Suprapubic skin (tissue), 4 donors: Measurements from ENCODE around the gene GADD45GIP1. TPM values are rescaled to one million over a fixed set of nuclear protein-coding genes. Genes with fewer than 3 reads are reported as not detected.

Experiments
- DNase-seq, 2 donors: peaks; one replicate each; pipeline ENCODE4 v3.0.0-alpha.2; 2019; ENCODE audit warnings: low spot score in 2 of 2
- H3K27ac ChIP-seq: fragments of 200-600 bp; sonication (generic); one replicate; pipeline ENCODE4 v1.5.1; 2019
- H3K27me3 ChIP-seq: fragments of 200-600 bp; sonication (generic); one replicate; pipeline ENCODE4 v1.5.1; 2019
- H3K36me3 ChIP-seq: fragments of 200-600 bp; sonication (generic); one replicate; pipeline ENCODE4 v1.5.1; 2019
- H3K4me1 ChIP-seq: fragments of 200-600 bp; sonication (generic); one replicate; pipeline ENCODE4 v1.5.1; 2019
- H3K4me3 ChIP-seq: fragments of 200-600 bp; sonication (generic); one replicate; pipeline ENCODE4 v1.5.1; 2019; ENCODE audit warnings: mild to moderate bottlenecking
- H3K9me3 ChIP-seq: fragments of 200-600 bp; sonication (generic); one replicate; pipeline ENCODE4 v1.5.1; 2019
- EP300 ChIP-seq: sonication (generic); formaldehyde crosslinking; IDR thresholded peaks from one replicate; pipeline ENCODE4 v1.6.1; 2017; ENCODE audit warnings: antibody characterized with exemption
- POLR2A ChIP-seq, 2 donors: fragments of 450-650 bp; IDR thresholded peaks; one replicate each; pipeline ENCODE4 v1.6.1; 2017; ENCODE audit warnings: antibody characterized with exemption in 2 of 2, mild to moderate bottlenecking in 2 of 2, moderate library complexity in 2 of 2
- POLR2AphosphoS5 ChIP-seq, 3 donors: sonication (generic); formaldehyde crosslinking; IDR thresholded peaks; one replicate each; pipeline ENCODE4 v1.6.1; 2017; ENCODE audit warnings: antibody characterized with exemption in 3 of 3
- WGBS: methylation state at CpG from one replicate; pipeline ENCODE4 v1.1.5; 2018; 5-methylcytosine and 5-hydroxymethylcytosine counted together
- total RNA-seq, 4 donors: library from RNA; depleted of rRNA; stranded (reverse); fragments of >200 nt; gene quantifications; one replicate each; pipeline ENCODE4 v1.1.0, GENCODE V29; 2016
- TF ChIP-seq, protein P1 (sequence below), 2 donors: fragments of 200-600 bp in 1 of 2; fragments of 450-650 bp in 1 of 2; sonication (generic) in 1 of 2; IDR thresholded peaks; one replicate each; pipeline ENCODE4 v1.5.1; 2016 to 2019; ENCODE audit warnings: antibody characterized with exemption in 2 of 2, mild to moderate bottlenecking in 1 of 2, moderate library complexity in 1 of 2

Gene GADD45GIP1
- total RNA-seq: 10 to 100 TPM; 20.4 to 31.0 (median 24.8) TPM

DNA sequence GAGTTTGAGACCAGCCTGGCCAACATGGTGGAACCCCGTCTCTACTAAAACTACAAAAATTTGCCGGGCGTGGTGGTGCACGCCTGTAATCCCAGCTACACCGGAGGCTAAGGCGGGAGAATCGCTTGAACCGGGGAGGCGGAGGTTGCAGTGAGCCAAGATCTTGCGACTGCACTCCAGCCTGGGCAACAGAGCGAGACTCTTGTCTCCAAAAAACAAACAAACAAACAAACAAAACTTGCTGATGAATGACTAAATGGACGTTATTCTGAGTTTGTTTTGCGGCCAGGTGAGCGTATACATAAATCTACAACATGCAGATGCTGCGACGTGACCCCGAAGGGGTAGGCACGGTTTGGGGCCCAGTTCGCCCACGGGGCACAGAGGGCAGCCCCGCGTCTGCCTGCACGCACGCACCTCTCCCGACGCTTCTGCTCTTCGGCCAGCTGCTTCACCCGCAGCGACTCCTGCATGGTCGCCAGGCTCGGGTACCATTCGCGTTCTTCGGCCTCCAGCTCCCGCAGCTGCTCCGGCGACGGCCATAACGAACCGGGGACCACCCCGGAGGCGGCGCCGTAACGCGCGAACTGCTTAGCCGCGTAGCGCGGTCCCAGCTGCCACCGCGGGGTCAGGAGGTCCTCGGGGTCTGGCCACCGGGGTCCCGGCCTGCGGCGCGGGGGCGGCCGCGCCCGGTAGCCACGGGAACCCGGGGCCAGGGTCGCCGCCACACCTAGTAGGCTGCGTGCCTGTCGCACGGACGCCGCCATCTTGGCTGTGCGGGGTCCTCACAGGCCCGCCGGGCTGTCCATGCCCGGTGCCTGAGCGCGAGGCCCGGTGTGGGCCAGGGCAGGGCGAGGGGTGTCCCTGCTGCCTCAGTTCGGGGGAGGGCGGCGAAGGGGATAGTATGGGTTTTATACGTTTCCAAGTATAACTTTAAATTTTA is at the start of gene GADD45GIP1:
GADD45GIP1 (minus strand) TSS at position 778 of the 943 bp plus-strand sequence; CDS start at position 767, 11 bp downstream.
- peak; percentile 87 to 89 for DNase-seq
- Histone ChIP-seq H3K36me3 (peaks cover 31% of the 10 kb centered on the region), H3K27me3 (no peaks in the 10 kb centered on the region), H3K9me3 (no peaks in the 10 kb centered on the region), H3K4me3 (peak within 1 kb of the TSS; percentile 83), H3K4me1 (peaks cover 44% of the 10 kb centered on the region), H3K27ac (peak within 1 kb of the TSS; percentile 95)
- no peak for TF ChIP-seq POLR2AphosphoS5 (IDR thresholded peaks at IDR 0.05)
- TF ChIP-seq POLR2A (IDR thresholded peaks at IDR 0.05): peak; percentile 34 to 61
- TF ChIP-seq, protein P1, sequence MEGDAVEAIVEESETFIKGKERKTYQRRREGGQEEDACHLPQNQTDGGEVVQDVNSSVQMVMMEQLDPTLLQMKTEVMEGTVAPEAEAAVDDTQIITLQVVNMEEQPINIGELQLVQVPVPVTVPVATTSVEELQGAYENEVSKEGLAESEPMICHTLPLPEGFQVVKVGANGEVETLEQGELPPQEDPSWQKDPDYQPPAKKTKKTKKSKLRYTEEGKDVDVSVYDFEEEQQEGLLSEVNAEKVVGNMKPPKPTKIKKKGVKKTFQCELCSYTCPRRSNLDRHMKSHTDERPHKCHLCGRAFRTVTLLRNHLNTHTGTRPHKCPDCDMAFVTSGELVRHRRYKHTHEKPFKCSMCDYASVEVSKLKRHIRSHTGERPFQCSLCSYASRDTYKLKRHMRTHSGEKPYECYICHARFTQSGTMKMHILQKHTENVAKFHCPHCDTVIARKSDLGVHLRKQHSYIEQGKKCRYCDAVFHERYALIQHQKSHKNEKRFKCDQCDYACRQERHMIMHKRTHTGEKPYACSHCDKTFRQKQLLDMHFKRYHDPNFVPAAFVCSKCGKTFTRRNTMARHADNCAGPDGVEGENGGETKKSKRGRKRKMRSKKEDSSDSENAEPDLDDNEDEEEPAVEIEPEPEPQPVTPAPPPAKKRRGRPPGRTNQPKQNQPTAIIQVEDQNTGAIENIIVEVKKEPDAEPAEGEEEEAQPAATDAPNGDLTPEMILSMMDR (IDR thresholded peaks at IDR 0.05): no peak
- no peak for TF ChIP-seq EP300
- 0% methylated on average over 22 of the region's 84 CpGs for WGBS

DNA sequence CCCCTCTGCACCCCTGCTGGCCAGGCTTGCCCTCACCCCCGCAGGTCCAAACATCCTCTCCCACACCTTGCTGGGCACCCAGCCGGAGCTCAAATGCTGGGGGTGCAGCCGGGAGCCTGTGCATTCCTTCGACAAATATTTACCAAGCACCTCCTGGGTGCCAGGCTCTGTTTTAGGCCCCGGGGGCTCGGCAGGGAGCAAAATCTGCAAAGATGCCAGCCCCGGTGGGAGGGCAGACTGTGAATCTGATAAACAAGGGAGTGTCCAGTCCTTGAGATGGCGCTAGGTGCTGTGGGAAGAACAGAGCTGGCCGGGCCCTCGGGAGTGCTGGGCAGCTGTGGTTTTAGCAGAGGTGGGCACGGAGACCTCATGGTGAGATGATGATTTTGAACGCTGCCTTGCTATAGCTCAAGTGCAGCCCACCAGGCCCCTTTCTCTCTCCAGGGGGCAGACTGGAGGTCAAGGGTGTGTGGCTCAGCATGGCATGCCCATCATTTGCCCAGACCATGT is 48.9 kb upstream of the GADD45GIP1 start:
- Histone ChIP-seq H3K4me1 (peaks cover 100% of the 10 kb centered on the region), H3K27ac (peak overlapping the region; percentile 97), H3K9me3 (no peaks in the 10 kb centered on the region), H3K27me3 (no peaks in the 10 kb centered on the region), H3K36me3 (no peaks in the 10 kb centered on the region), H3K4me3 (peak overlapping the region; percentile 30)
- TF ChIP-seq POLR2A (IDR thresholded peaks at IDR 0.05) (no peak), POLR2AphosphoS5 (IDR thresholded peaks at IDR 0.05) (no peak), EP300 (no peak)
- TF ChIP-seq, protein P1 (IDR thresholded peaks at IDR 0.05): no peak
- DNase-seq: no peak
- 49% methylated on average over 11 of the region's 12 CpGs for WGBS

DNA sequence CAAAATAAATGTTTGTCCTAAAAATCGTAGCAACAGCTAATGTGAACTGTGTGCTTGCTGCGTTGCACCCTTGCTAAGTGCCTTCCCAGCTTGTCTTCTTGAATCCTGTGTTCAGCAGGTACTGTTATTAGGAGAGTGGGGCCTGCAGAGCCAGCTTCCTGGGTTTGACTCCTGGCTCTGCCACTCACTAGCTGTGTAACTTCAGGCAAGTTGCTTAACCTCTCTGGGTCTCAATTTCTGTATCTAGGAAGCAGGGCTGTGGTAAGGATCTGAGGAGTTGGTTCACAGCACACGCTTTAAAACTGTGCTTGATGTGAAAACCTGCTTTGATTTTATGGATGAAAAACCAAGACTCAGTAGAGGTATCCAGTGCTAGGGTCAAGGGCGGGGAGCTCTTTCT is 48.2 kb upstream of the GADD45GIP1 start:
- H3K27ac ChIP-seq: peak overlapping the region; percentile 97
- H3K36me3 ChIP-seq: no peaks in the 10 kb centered on the region
- peak overlapping the region; percentile 30 for H3K4me3 ChIP-seq
- WGBS: 46% methylated on average over 4 of the region's 4 CpGs
- H3K27me3 ChIP-seq: no peaks in the 10 kb centered on the region
- H3K4me1 ChIP-seq: peaks cover 100% of the 10 kb centered on the region
- no peaks in the 10 kb centered on the region for H3K9me3 ChIP-seq
- no peak for TF ChIP-seq POLR2A (IDR thresholded peaks at IDR 0.05)
- no peak for TF ChIP-seq POLR2AphosphoS5 (IDR thresholded peaks at IDR 0.05)
- TF ChIP-seq, protein P1 (IDR thresholded peaks at IDR 0.05): no peak
- TF ChIP-seq EP300: no peak
- no peak for DNase-seq

DNA sequence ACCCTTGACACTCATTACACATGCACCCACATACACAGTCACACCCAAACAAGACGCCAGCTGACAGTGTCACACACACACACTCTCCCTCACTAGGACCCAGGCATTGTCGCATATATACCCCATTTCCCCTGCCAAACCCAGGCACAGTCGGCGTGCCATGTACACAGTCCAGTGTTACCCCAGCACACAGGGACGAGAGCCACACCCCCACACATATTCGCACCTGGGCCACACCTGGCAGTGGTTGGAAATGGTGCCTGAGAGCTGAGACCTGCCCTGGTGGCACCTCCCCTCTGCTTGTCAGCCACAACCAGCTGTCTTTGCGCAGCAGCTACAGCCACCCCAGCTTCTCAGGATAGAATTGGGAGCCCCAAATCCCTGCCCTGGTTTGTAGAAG is 47.2 kb upstream of the GADD45GIP1 start:
- Histone ChIP-seq H3K4me1 (peaks cover 100% of the 10 kb centered on the region), H3K36me3 (no peaks in the 10 kb centered on the region), H3K27ac (peak overlapping the region; percentile 97), H3K27me3 (no peaks in the 10 kb centered on the region), H3K9me3 (no peaks in the 10 kb centered on the region), H3K4me3 (no peak overlapping the region)
- peak in 1 of 2 donors; percentile 74 for DNase-seq
- WGBS: 51% methylated on average over 7 of the region's 7 CpGs
- TF ChIP-seq POLR2AphosphoS5 (IDR thresholded peaks at IDR 0.05) (no peak), EP300 (no peak), POLR2A (IDR thresholded peaks at IDR 0.05) (no peak)
- TF ChIP-seq, protein P1 (IDR thresholded peaks at IDR 0.05): no peak

DNA sequence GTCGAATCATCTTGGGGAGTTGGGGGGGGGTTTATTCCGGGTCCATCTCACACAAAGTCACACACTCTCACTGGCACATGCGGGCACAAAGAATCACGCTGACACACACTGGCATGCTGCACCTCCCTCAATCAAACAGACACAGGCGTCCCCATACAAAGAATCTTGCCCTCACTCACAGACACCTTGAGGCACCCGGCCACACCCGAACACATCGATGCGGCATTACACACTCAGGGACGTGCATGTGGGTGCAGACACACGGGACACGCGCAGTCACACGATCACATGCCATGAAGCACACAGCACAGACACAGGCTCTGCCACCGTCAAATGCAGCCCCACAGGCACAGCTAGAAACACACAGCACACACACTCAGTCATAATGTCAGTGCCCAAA is 46.1 kb upstream of the GADD45GIP1 start:
- DNase-seq: no peak
- no peaks in the 10 kb centered on the region for H3K9me3 ChIP-seq
- WGBS: 29% methylated on average over 14 of the region's 15 CpGs
- H3K27ac ChIP-seq: peak overlapping the region; percentile 97
- peaks cover 100% of the 10 kb centered on the region for H3K4me1 ChIP-seq
- no peaks in the 10 kb centered on the region for H3K27me3 ChIP-seq
- TF ChIP-seq, protein P1 (IDR thresholded peaks at IDR 0.05): no peak
- no peak for TF ChIP-seq POLR2AphosphoS5 (IDR thresholded peaks at IDR 0.05)
- no peak for TF ChIP-seq POLR2A (IDR thresholded peaks at IDR 0.05)
- TF ChIP-seq EP300: no peak
- H3K36me3 ChIP-seq: no peaks in the 10 kb centered on the region
- peak overlapping the region; percentile 42 for H3K4me3 ChIP-seq
